KMS-11 (cell line): ENCODE results near the gene DIS3L2.

ENCODE experiments used
- H2AFZ ChIP-seq: fragments of 200-600 bp; sonication (generic); 2 replicates; pipeline ENCODE4 v1.6.1; 2016; ENCODE audit warnings: antibody characterized with exemption, mixed run types, low read depth
- H3K27ac ChIP-seq: fragments of 200-600 bp; sonication (generic); 2 replicates; pipeline ENCODE4 v1.6.1; 2016; ENCODE audit warnings: mild to moderate bottlenecking, mixed run types
- H3K27me3 ChIP-seq: fragments of 200-600 bp; sonication (generic); 2 replicates; pipeline ENCODE4 v1.6.1; 2017; ENCODE audit warnings: mild to moderate bottlenecking, low read depth, mixed run types, moderate library complexity; ENCODE audit not compliant: insufficient read depth
- H3K36me3 ChIP-seq: fragments of 200-600 bp; sonication (generic); 2 replicates; pipeline ENCODE4 v1.6.1; 2017; ENCODE audit warnings: mild to moderate bottlenecking, mixed run types; ENCODE audit not compliant: insufficient read depth
- H3K4me1 ChIP-seq: fragments of 200-600 bp; sonication (generic); 2 replicates; pipeline ENCODE4 v1.6.1; 2016; ENCODE audit warnings: mild to moderate bottlenecking, low read depth, mixed run types; ENCODE audit not compliant: poor library complexity, severe bottlenecking
- H3K4me2 ChIP-seq: fragments of 200-600 bp; sonication (generic); 2 replicates; pipeline ENCODE4 v1.7.0; 2016; ENCODE audit warnings: mild to moderate bottlenecking, mixed run types
- H3K4me3 ChIP-seq: fragments of 200-600 bp; sonication (generic); IDR thresholded peaks from 2 replicates; pipeline ENCODE4 v1.6.1; 2017; ENCODE audit warnings: low read depth, low read length, mixed read lengths; ENCODE audit not compliant: insufficient read depth
- H3K79me2 ChIP-seq: fragments of 200-600 bp; sonication (generic); 2 replicates; pipeline ENCODE4 v1.6.1; 2016; ENCODE audit warnings: low read depth, mixed run types; ENCODE audit not compliant: insufficient read depth
- H3K9ac ChIP-seq: fragments of 200-600 bp; sonication (generic); 2 replicates; pipeline ENCODE4 v1.6.1; 2016; ENCODE audit warnings: mild to moderate bottlenecking, mixed run types
- H4K20me1 ChIP-seq: fragments of 200-600 bp; sonication (generic); 2 replicates; pipeline ENCODE4 v1.6.1; 2016; ENCODE audit warnings: mild to moderate bottlenecking, mixed run types; ENCODE audit not compliant: insufficient read depth
- TF ChIP-seq, protein P1 (sequence below): fragments of 200-600 bp; sonication (generic); conservative IDR thresholded peaks from 2 replicates; pipeline ENCODE4 v1.6.1; 2017; ENCODE audit warnings: low read depth, mild to moderate bottlenecking, antibody characterized with exemption, low read length, moderate library complexity, mixed read lengths

Gene DIS3L2

DNA sequence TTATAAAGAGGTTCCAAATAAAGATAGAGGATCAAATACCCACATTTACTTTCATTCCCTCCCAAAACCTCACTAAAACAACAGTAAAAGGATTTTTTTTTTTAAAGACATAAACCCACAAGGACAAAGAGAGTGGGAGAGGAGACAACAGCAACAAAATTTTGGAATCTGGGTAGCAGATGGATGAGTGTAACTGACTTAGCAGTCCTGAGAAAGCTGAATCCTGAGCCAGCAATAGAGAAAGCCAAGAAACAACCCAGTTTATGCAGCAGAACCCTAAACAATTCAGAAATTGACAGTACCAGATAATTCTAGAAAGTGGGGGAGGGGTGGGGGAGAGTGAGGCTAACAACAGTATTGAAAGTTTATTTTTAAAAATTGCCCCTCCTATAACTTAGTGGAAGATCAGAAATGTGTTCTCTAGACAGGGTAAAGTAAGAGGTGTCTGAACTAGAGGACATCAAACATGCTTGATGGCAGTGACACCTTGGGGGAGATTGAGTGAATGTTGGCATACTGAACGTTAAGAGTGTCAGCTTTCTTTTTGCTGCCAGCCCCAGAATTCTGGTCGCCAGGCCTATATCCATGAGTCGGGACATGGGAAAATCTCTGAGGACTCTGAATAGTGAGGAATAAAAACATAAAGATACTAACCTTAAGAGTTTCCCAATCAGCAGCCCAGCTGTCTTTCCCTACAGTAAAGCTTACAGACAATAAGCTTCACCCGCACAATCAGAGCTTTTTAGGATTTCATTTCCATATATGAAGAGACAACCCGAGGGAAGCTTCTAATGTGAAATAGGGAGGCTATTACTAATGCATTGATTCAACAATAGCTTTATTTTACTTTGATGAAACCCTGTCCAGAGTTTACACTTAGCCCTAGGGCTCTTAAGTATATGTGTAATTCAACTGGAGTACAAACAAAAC is 289.0 kb downstream of the DIS3L2 start:
- Histone ChIP-seq H3K4me2 (no peak overlapping the region), H3K4me1 (no peaks in the 10 kb centered on the region), H4K20me1 (no peaks in the 10 kb centered on the region), H3K9ac (no peak overlapping the region), H3K4me3 (no peak overlapping the region), H3K27ac (no peak overlapping the region), H3K36me3 (no peaks in the 10 kb centered on the region), H2AFZ (no peak overlapping the region), H3K79me2 (no peaks in the 10 kb centered on the region), H3K27me3 (no peaks in the 10 kb centered on the region)
- TF ChIP-seq, protein P1, sequence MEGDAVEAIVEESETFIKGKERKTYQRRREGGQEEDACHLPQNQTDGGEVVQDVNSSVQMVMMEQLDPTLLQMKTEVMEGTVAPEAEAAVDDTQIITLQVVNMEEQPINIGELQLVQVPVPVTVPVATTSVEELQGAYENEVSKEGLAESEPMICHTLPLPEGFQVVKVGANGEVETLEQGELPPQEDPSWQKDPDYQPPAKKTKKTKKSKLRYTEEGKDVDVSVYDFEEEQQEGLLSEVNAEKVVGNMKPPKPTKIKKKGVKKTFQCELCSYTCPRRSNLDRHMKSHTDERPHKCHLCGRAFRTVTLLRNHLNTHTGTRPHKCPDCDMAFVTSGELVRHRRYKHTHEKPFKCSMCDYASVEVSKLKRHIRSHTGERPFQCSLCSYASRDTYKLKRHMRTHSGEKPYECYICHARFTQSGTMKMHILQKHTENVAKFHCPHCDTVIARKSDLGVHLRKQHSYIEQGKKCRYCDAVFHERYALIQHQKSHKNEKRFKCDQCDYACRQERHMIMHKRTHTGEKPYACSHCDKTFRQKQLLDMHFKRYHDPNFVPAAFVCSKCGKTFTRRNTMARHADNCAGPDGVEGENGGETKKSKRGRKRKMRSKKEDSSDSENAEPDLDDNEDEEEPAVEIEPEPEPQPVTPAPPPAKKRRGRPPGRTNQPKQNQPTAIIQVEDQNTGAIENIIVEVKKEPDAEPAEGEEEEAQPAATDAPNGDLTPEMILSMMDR, result no peak

DNA sequence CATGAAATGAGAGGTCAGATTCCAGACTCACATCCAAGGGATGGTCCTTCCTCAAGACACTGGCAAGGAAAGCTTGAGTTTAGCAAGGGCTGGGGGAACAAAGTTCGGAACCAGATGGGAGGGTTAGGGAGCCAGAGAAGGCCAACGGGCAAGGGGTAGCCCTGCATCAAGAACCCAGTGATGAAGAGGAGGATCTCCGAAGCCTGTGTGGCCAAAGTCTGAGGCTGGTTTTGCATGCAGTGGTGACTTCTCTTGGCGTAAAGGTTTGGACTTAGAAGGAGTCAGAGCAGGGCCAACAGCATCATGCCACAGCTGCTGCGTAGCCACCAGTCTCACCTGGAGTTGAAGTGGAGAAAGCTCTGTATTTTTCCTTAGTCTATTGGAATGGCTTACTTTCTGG is 293.5 kb downstream of the DIS3L2 start:
- no peaks in the 10 kb centered on the region for H4K20me1 ChIP-seq
- no peaks in the 10 kb centered on the region for H3K79me2 ChIP-seq
- H3K4me3 ChIP-seq, result no peak overlapping the region
- H3K9ac ChIP-seq, result no peak overlapping the region
- H3K27ac ChIP-seq, result no peak overlapping the region
- H2AFZ ChIP-seq, result no peak overlapping the region
- TF ChIP-seq, protein P1, result no peak
- H3K4me1 ChIP-seq, result no peaks in the 10 kb centered on the region
- no peak overlapping the region for H3K4me2 ChIP-seq
- H3K27me3 ChIP-seq, result no peaks in the 10 kb centered on the region
- H3K36me3 ChIP-seq, result no peaks in the 10 kb centered on the region

DNA sequence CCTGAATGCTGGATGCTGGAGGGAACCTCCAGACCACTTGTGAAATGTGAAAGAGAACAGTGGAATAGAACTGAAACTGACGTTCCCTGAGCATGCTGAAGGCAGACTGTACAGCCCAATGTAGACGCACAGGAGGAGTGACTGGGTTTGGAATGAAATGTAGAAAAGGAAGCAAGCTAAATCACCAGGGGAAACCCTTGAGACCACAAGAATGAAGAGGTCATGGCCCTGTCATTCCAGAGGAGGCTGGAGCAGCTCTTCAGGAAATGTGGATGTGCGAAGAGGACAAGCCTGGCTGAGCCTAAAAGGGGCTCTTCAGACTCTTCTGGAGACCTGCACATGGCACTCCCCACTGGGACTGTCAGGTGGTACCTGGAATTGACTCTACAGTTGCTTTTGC is 298.6 kb downstream of the DIS3L2 start:
- no peak overlapping the region for H3K4me2 ChIP-seq
- H2AFZ ChIP-seq, result no peak overlapping the region
- H3K4me1 ChIP-seq, result no peaks in the 10 kb centered on the region
- no peaks in the 10 kb centered on the region for H3K79me2 ChIP-seq
- H4K20me1 ChIP-seq, result no peaks in the 10 kb centered on the region
- H3K36me3 ChIP-seq, result no peaks in the 10 kb centered on the region
- H3K9ac ChIP-seq, result no peak overlapping the region
- TF ChIP-seq, protein P1, result no peak
- H3K27ac ChIP-seq, result no peak overlapping the region
- no peaks in the 10 kb centered on the region for H3K27me3 ChIP-seq
- no peak overlapping the region for H3K4me3 ChIP-seq

DNA sequence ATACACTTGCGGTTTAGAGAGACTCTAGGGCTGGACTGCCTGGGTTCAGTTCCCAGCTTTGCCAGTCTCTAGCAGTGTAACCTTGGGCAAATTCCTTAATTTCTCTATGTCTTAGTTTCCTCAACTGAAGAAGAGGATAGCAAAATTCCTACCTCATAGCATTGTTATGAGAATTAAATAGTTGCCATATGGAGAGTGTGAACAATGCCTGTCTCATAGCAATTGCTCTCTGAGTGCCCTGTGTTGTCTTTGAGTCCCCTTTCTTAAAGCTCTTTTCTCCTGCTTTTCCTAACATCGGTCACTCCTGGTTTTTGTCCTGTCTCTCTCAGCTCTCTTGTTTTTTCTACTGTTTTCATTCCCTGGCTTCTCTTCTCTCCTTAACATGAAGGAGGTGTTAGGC is 300.3 kb downstream of the DIS3L2 start:
- TF ChIP-seq, protein P1, result no peak
- Histone ChIP-seq H3K4me2 (no peak overlapping the region), H3K79me2 (no peaks in the 10 kb centered on the region), H2AFZ (no peak overlapping the region), H3K27ac (no peak overlapping the region), H3K4me3 (no peak overlapping the region), H4K20me1 (no peaks in the 10 kb centered on the region), H3K9ac (no peak overlapping the region), H3K27me3 (no peaks in the 10 kb centered on the region), H3K36me3 (no peaks in the 10 kb centered on the region), H3K4me1 (no peaks in the 10 kb centered on the region)
